DND-41 (cell line): ENCODE results near the gene ARRDC4.

Experiments used
- CTCF ChIP-seq: IDR thresholded peaks from 2 replicates; pipeline ENCODE4 v1.5.1; 2012; ENCODE audit warnings: borderline replicate concordance, low read length, moderate library complexity, mild to moderate bottlenecking; ENCODE audit not compliant: poor library complexity, severe bottlenecking; ENCODE audit errors: extremely low read depth
- EZH2 ChIP-seq: IDR thresholded peaks from 3 replicates; pipeline ENCODE4 v1.6.1; 2012; ENCODE audit warnings: borderline replicate concordance, low read depth, mild to moderate bottlenecking, moderate library complexity, low read length, inconsistent platforms; ENCODE audit not compliant: severe bottlenecking

GRCh38 chr15:97966246-97966645 is 5.7 kb downstream of the ARRDC4 start:
- TF ChIP-seq CTCF (no peak), EZH2 (no peak)
